ENCODE results near the gene NHLRC2. TPM values are rescaled to one million over a fixed set of nuclear protein-coding genes. Genes with fewer than 3 reads are reported as not detected.

The NHLRC2 gene
- total RNA-seq, 1 experiment from 2014 or later: 39.8 TPM

DNA sequence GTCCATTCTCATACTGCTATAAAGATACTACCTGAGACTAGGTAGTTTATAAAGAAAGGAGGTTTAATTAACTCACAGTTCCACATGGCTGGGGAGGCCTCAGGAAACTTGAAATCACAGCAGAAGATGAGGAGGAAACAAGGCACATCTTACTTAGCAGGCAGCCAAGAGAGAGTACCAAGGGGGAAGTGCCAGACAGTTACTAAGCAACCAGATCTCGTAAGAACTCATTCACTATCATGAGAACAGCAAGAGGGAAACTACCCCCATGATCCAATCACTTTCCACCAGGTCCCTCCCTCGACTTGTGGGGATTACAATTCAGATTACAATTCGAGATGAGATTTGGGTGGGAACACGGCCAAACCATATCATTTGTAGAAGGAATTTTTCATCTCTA lies 36.3 kb downstream of the NHLRC2 start:
- DNase-seq (ENCODE audit: unreplicated experiment): no peak
- Mint-ChIP-seq H3K36me3 (ENCODE audit: insufficient read depth, unreplicated experiment) (peaks cover 12% of the 10 kb centered on the region), H3K4me1 (ENCODE audit: insufficient read depth, unreplicated experiment) (peaks cover 7% of the 10 kb centered on the region), H3K9me3 (ENCODE audit: unreplicated experiment) (no peaks in the 10 kb centered on the region), H3K27ac (ENCODE audit: low read depth, unreplicated experiment) (no peak overlapping the region), H3K27me3 (ENCODE audit: insufficient read depth, unreplicated experiment) (no peaks in the 10 kb centered on the region), H3K4me3 (ENCODE audit: unreplicated experiment) (no peak overlapping the region)
- TF ChIP-seq, protein P1, sequence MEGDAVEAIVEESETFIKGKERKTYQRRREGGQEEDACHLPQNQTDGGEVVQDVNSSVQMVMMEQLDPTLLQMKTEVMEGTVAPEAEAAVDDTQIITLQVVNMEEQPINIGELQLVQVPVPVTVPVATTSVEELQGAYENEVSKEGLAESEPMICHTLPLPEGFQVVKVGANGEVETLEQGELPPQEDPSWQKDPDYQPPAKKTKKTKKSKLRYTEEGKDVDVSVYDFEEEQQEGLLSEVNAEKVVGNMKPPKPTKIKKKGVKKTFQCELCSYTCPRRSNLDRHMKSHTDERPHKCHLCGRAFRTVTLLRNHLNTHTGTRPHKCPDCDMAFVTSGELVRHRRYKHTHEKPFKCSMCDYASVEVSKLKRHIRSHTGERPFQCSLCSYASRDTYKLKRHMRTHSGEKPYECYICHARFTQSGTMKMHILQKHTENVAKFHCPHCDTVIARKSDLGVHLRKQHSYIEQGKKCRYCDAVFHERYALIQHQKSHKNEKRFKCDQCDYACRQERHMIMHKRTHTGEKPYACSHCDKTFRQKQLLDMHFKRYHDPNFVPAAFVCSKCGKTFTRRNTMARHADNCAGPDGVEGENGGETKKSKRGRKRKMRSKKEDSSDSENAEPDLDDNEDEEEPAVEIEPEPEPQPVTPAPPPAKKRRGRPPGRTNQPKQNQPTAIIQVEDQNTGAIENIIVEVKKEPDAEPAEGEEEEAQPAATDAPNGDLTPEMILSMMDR (IDR thresholded peaks at IDR 0.05; ENCODE audit: unreplicated experiment): no peak
- POLR2A ChIA-PET: no interaction called here
- intact Hi-C loops (cut with micrococcal nuclease): loop anchor here (10.0 kb wide), 1 partner anchor 174 kb away; no protein-coding TSS in a partner anchor
- BruUV-seq (replicated peaks): no TSS peak
- CTCF ChIA-PET: no interaction called here

DNA sequence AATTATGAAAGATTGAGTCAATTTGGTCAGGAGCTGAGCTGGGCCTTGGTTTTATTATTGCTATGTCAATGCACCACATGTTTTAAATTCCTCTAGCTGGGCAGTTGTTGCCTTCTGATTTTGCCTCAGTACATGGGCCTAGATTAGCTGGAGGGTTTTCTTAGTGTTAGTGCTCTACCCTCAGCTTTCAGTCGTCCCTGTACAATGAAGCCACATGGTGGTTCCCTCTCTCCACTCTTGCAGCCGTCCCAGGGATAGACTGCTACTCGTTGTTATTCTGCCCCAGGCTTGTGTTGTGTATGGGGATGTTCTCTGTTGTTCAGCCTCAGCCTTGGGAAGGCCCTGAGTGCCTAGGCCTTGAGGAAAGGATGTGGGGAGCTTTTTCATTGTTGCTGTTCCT lies 37.0 kb downstream of the NHLRC2 start:
- intact Hi-C loops (cut with micrococcal nuclease): loop anchor here (10.0 kb wide), 1 partner anchor 173 kb away; no protein-coding TSS in a partner anchor
- DNase-seq (ENCODE audit: unreplicated experiment): no peak
- no peaks in the 10 kb centered on the region for H3K9me3 Mint-ChIP-seq (ENCODE audit: unreplicated experiment)
- H3K27me3 Mint-ChIP-seq (ENCODE audit: insufficient read depth, unreplicated experiment): no peaks in the 10 kb centered on the region
- TF ChIP-seq, protein P1 (IDR thresholded peaks at IDR 0.05; ENCODE audit: unreplicated experiment): no peak
- no peak overlapping the region for H3K27ac Mint-ChIP-seq (ENCODE audit: low read depth, unreplicated experiment)
- H3K4me3 Mint-ChIP-seq (ENCODE audit: unreplicated experiment): no peak overlapping the region
- no TSS peak for BruUV-seq (replicated peaks)
- CTCF ChIA-PET: no interaction called here
- POLR2A ChIA-PET: interaction anchor here (0.6 kb wide), 1 partner anchor 54 kb away, joined by 3 read pairs; no protein-coding TSS in a partner anchor
- H3K4me1 Mint-ChIP-seq (ENCODE audit: insufficient read depth, unreplicated experiment): peaks cover 7% of the 10 kb centered on the region
- H3K36me3 Mint-ChIP-seq (ENCODE audit: insufficient read depth, unreplicated experiment): peaks cover 9% of the 10 kb centered on the region

DNA sequence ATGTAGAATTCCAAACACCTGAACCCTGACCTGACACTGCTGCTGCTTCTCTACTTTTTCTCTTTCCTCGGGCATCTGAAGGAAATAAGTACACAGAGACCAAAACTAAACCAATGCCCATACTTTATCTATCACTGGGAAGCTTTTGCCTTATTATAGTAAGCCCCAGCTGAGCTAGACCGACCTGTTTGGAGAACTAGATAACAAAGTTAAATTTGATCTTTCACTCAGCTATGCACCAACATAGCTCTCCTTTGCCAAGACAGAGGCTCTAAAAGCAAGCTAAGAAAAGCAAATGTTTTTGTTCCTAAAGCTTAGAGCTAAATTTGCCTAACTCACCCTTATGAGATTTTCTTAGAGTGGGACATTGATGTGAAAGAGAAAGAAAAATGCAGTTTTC lies 39.1 kb downstream of the NHLRC2 start:
- no peaks in the 10 kb centered on the region for H3K9me3 Mint-ChIP-seq (ENCODE audit: unreplicated experiment)
- H3K4me3 Mint-ChIP-seq (ENCODE audit: unreplicated experiment): no peak overlapping the region
- DNase-seq (ENCODE audit: unreplicated experiment): no peak
- CTCF ChIA-PET: interaction anchor here (0.6 to 1.1 kb wide), 2 partner anchors 11 to 21 kb away, joined by 3 to 4 read pairs; no protein-coding TSS in a partner anchor
- POLR2A ChIA-PET: interaction anchor here (1.4 to 1.9 kb wide), 2 partner anchors 9 to 175 kb away, joined by 4 to 5 read pairs; no protein-coding TSS in a partner anchor
- H3K27me3 Mint-ChIP-seq (ENCODE audit: insufficient read depth, unreplicated experiment): no peaks in the 10 kb centered on the region
- intact Hi-C loops (cut with micrococcal nuclease): loop anchor here (10.0 kb wide), 1 partner anchor 171 kb away; no protein-coding TSS in a partner anchor
- TF ChIP-seq, protein P1 (IDR thresholded peaks at IDR 0.05; ENCODE audit: unreplicated experiment): no peak
- no TSS peak for BruUV-seq (replicated peaks)
- no peak overlapping the region for H3K27ac Mint-ChIP-seq (ENCODE audit: low read depth, unreplicated experiment)
- H3K36me3 Mint-ChIP-seq (ENCODE audit: insufficient read depth, unreplicated experiment): no peaks in the 10 kb centered on the region
- H3K4me1 Mint-ChIP-seq (ENCODE audit: insufficient read depth, unreplicated experiment): peaks cover 7% of the 10 kb centered on the region

DNA sequence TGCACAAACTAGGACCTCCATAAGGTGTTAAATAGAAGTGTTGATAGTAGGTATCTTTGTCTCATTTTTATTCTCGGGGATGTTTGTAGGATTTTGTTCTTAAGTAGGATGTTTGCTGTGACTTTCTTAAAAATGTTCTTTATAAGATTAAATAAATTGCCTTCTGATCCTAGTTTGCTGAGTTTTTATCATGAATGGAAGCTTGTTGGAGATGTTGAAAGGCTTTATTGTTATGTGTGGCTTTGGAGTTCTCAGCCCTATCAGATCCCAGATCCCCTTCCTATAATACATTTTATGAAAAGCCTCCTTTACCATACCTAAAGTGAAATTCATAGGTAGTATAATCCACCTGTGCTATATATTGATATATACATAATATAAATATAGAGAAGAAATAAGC lies 40.1 kb downstream of the NHLRC2 start:
- Mint-ChIP-seq H3K4me1 (ENCODE audit: insufficient read depth, unreplicated experiment) (peaks cover 7% of the 10 kb centered on the region), H3K27ac (ENCODE audit: low read depth, unreplicated experiment) (no peak overlapping the region), H3K27me3 (ENCODE audit: insufficient read depth, unreplicated experiment) (no peaks in the 10 kb centered on the region), H3K9me3 (ENCODE audit: unreplicated experiment) (no peaks in the 10 kb centered on the region), H3K4me3 (ENCODE audit: unreplicated experiment) (no peak overlapping the region), H3K36me3 (ENCODE audit: insufficient read depth, unreplicated experiment) (no peaks in the 10 kb centered on the region)
- no TSS peak for BruUV-seq (replicated peaks)
- ChIA-PET POLR2A (interaction anchor here (1.4 to 1.9 kb wide), 2 partner anchors 10 to 174 kb away, joined by 4 to 5 read pairs; no protein-coding TSS in a partner anchor), CTCF (interaction anchor here (2.0 kb wide), 1 partner anchor 208 kb away, joined by 5 read pairs; no protein-coding TSS in a partner anchor)
- no peak for DNase-seq (ENCODE audit: unreplicated experiment)
- intact Hi-C loops (cut with micrococcal nuclease): loop anchor here (10.0 kb wide), 1 partner anchor 170 kb away; no protein-coding TSS in a partner anchor
- TF ChIP-seq, protein P1 (IDR thresholded peaks at IDR 0.05; ENCODE audit: unreplicated experiment): no peak
